IPS-18a (cell line): ENCODE results near the gene TNFRSF11A.

ENCODE experiments used
- H3K27ac ChIP-seq: one replicate; pipeline ENCODE4 v1.5.1; 2013; ENCODE audit warnings: low read length
- H3K27me3 ChIP-seq: one replicate; pipeline ENCODE4 v1.6.1; 2013; ENCODE audit warnings: mild to moderate bottlenecking, low read length; ENCODE audit not compliant: control insufficient read depth, insufficient read depth
- H3K36me3 ChIP-seq: one replicate; pipeline ENCODE4 v1.6.1; 2013; ENCODE audit warnings: low read depth, low read length; ENCODE audit not compliant: control insufficient read depth
- H3K4me1 ChIP-seq: one replicate; pipeline ENCODE4 v1.6.1; 2013; ENCODE audit warnings: low read depth, low read length; ENCODE audit not compliant: control insufficient read depth
- H3K4me3 ChIP-seq: one replicate; pipeline ENCODE4 v1.5.1; 2013; ENCODE audit warnings: low read length
- H3K9ac ChIP-seq: one replicate; pipeline ENCODE4 v1.6.1; 2013; ENCODE audit warnings: mild to moderate bottlenecking, low read length, moderate library complexity
- H3K9me3 ChIP-seq: one replicate; pipeline ENCODE4 v1.6.1; 2013; ENCODE audit warnings: low read depth, low read length; ENCODE audit not compliant: control insufficient read depth

TNFRSF11A gene

GRCh38 chr18:62404881-62405280 is 79.8 kb downstream of the TNFRSF11A start:
- H3K4me1 ChIP-seq = peaks cover 2% of the 10 kb centered on the region
- no peak overlapping the region for H3K9ac ChIP-seq
- no peak overlapping the region for H3K4me3 ChIP-seq
- no peaks in the 10 kb centered on the region for H3K27me3 ChIP-seq
- no peaks in the 10 kb centered on the region for H3K36me3 ChIP-seq
- H3K9me3 ChIP-seq = no peaks in the 10 kb centered on the region
- H3K27ac ChIP-seq = no peak overlapping the region

GRCh38 chr18:62407660-62408059 is 82.5 kb downstream of the TNFRSF11A start:
- Histone ChIP-seq H3K4me1 (no peaks in the 10 kb centered on the region), H3K4me3 (no peak overlapping the region), H3K27ac (no peak overlapping the region), H3K36me3 (no peaks in the 10 kb centered on the region), H3K27me3 (no peaks in the 10 kb centered on the region), H3K9ac (no peak overlapping the region), H3K9me3 (no peaks in the 10 kb centered on the region)

GRCh38 chr18:62409821-62410220 is 84.7 kb downstream of the TNFRSF11A start:
- no peaks in the 10 kb centered on the region for H3K27me3 ChIP-seq
- H3K9me3 ChIP-seq = no peaks in the 10 kb centered on the region
- no peaks in the 10 kb centered on the region for H3K36me3 ChIP-seq
- H3K9ac ChIP-seq = no peak overlapping the region
- H3K4me1 ChIP-seq = no peaks in the 10 kb centered on the region
- no peak overlapping the region for H3K27ac ChIP-seq
- H3K4me3 ChIP-seq = no peak overlapping the region

GRCh38 chr18:62412231-62412979 is 87.3 kb downstream of the TNFRSF11A start:
- H3K4me1 ChIP-seq = no peaks in the 10 kb centered on the region
- H3K27me3 ChIP-seq = no peaks in the 10 kb centered on the region
- no peak overlapping the region for H3K4me3 ChIP-seq
- H3K27ac ChIP-seq = no peak overlapping the region
- no peak overlapping the region for H3K9ac ChIP-seq
- no peaks in the 10 kb centered on the region for H3K9me3 ChIP-seq
- no peaks in the 10 kb centered on the region for H3K36me3 ChIP-seq

- H3K9me3 ChIP-seq = no peaks in the 10 kb centered on the region
- no peak overlapping the region for H3K9ac ChIP-seq
- no peaks in the 10 kb centered on the region for H3K4me1 ChIP-seq
- H3K36me3 ChIP-seq = no peaks in the 10 kb centered on the region
- H3K4me3 ChIP-seq = no peak overlapping the region
- no peaks in the 10 kb centered on the region for H3K27me3 ChIP-seq
- no peak overlapping the region for H3K27ac ChIP-seq
These were observed 88.1 kb downstream of the TNFRSF11A start for GRCh38 chr18:62413206-62413605.

GRCh38 chr18:62418258-62418657 is 93.1 kb downstream of the TNFRSF11A start:
- H3K36me3 ChIP-seq = no peaks in the 10 kb centered on the region
- no peak overlapping the region for H3K4me3 ChIP-seq
- H3K27ac ChIP-seq = no peak overlapping the region
- no peak overlapping the region for H3K9ac ChIP-seq
- no peaks in the 10 kb centered on the region for H3K4me1 ChIP-seq
- no peaks in the 10 kb centered on the region for H3K27me3 ChIP-seq
- no peaks in the 10 kb centered on the region for H3K9me3 ChIP-seq

- H3K36me3 ChIP-seq = no peaks in the 10 kb centered on the region
- no peaks in the 10 kb centered on the region for H3K9me3 ChIP-seq
- H3K4me1 ChIP-seq = peaks cover under 1% of the 10 kb centered on the region
- H3K4me3 ChIP-seq = no peak overlapping the region
- no peak overlapping the region for H3K27ac ChIP-seq
- H3K9ac ChIP-seq = no peak overlapping the region
- no peaks in the 10 kb centered on the region for H3K27me3 ChIP-seq
These were observed 95.0 kb downstream of the TNFRSF11A start for GRCh38 chr18:62420151-62420512.

- Histone ChIP-seq H3K36me3 (no peaks in the 10 kb centered on the region), H3K4me3 (no peak overlapping the region), H3K9ac (no peak overlapping the region), H3K27ac (no peak overlapping the region), H3K4me1 (peaks cover 4% of the 10 kb centered on the region), H3K9me3 (no peaks in the 10 kb centered on the region), H3K27me3 (no peaks in the 10 kb centered on the region)
These were observed 95.6 kb downstream of the TNFRSF11A start for GRCh38 chr18:62420513-62421209.

GRCh38 chr18:62425465-62426190 is 100.5 kb downstream of the TNFRSF11A start:
- H3K4me3 ChIP-seq = peak overlapping the region; percentile 58
- H3K27ac ChIP-seq = no peak overlapping the region
- no peaks in the 10 kb centered on the region for H3K36me3 ChIP-seq
- H3K4me1 ChIP-seq = peaks cover 4% of the 10 kb centered on the region
- H3K27me3 ChIP-seq = no peaks in the 10 kb centered on the region
- no peaks in the 10 kb centered on the region for H3K9me3 ChIP-seq
- no peak overlapping the region for H3K9ac ChIP-seq

- no peak overlapping the region for H3K27ac ChIP-seq
- no peaks in the 10 kb centered on the region for H3K36me3 ChIP-seq
- no peak overlapping the region for H3K9ac ChIP-seq
- no peaks in the 10 kb centered on the region for H3K9me3 ChIP-seq
- peaks cover 4% of the 10 kb centered on the region for H3K4me1 ChIP-seq
- no peak overlapping the region for H3K4me3 ChIP-seq
- no peaks in the 10 kb centered on the region for H3K27me3 ChIP-seq
These were observed 101.0 kb downstream of the TNFRSF11A start for GRCh38 chr18:62426191-62426488.

GRCh38 chr18:62432176-62432575 is 107.1 kb downstream of the TNFRSF11A start:
- Histone ChIP-seq H3K9me3 (no peaks in the 10 kb centered on the region), H3K27me3 (no peaks in the 10 kb centered on the region), H3K36me3 (no peaks in the 10 kb centered on the region), H3K27ac (no peak overlapping the region), H3K4me3 (no peak overlapping the region), H3K4me1 (no peaks in the 10 kb centered on the region), H3K9ac (no peak overlapping the region)
